Measurements from ENCODE around the gene IFNL4.
"Not testable (repeated sequence)": the region's sequence is repeated elsewhere in the genome, so short reads cannot be mapped to it uniquely, and the experiment has no call there.

The IFNL4 gene

GRCh38 chr19:39248806-39249205 is at the start of gene IFNL4:
IFNL4 (minus strand) TSS chr19:39248856.
- H3K4me3 ChIP-seq (ENCODE audit: low read depth, low read length): peak within 1 kb of the TSS; percentile 53
- no peaks in the 10 kb centered on the region for H3K36me3 ChIP-seq (ENCODE audit: control insufficient read depth, insufficient read depth, low read length)
- no peaks in the 10 kb centered on the region for H3K9me3 ChIP-seq (ENCODE audit: control insufficient read depth, insufficient read depth, low read length)
- peaks cover 45% of the 10 kb centered on the region for H3K27me3 ChIP-seq (ENCODE audit: control insufficient read depth, insufficient read depth, low read length)
- H3K4me1 ChIP-seq (ENCODE audit: control insufficient read depth, insufficient read depth, low read length): no peaks in the 10 kb centered on the region
- H3K9ac ChIP-seq (ENCODE audit: low read depth, low read length): peak within 1 kb of the TSS; percentile 37

- no peaks in the 10 kb centered on the region for H3K36me3 ChIP-seq (ENCODE audit: control insufficient read depth, insufficient read depth, low read length)
- H3K9ac ChIP-seq (ENCODE audit: low read depth, low read length): no peak overlapping the region
- H3K4me1 ChIP-seq (ENCODE audit: control insufficient read depth, insufficient read depth, low read length): peaks cover 3% of the 10 kb centered on the region
- H3K4me3 ChIP-seq (ENCODE audit: low read depth, low read length): no peak overlapping the region
- H3K9me3 ChIP-seq (ENCODE audit: control insufficient read depth, insufficient read depth, low read length): no peaks in the 10 kb centered on the region
- peaks cover 2% of the 10 kb centered on the region for H3K27me3 ChIP-seq (ENCODE audit: control insufficient read depth, insufficient read depth, low read length)
Observed at GRCh38 chr19:39297931-39298634, 49.4 kb upstream of the IFNL4 start.

GRCh38 chr19:39296906-39297305 is 48.2 kb upstream of the IFNL4 start:
- H3K9me3 ChIP-seq (ENCODE audit: control insufficient read depth, insufficient read depth, low read length): no peaks in the 10 kb centered on the region
- H3K36me3 ChIP-seq (ENCODE audit: control insufficient read depth, insufficient read depth, low read length): no peaks in the 10 kb centered on the region
- peaks cover 4% of the 10 kb centered on the region for H3K27me3 ChIP-seq (ENCODE audit: control insufficient read depth, insufficient read depth, low read length)
- no peaks in the 10 kb centered on the region for H3K4me1 ChIP-seq (ENCODE audit: control insufficient read depth, insufficient read depth, low read length)
- no peak overlapping the region for H3K9ac ChIP-seq (ENCODE audit: low read depth, low read length)
- no peak overlapping the region for H3K4me3 ChIP-seq (ENCODE audit: low read depth, low read length)

GRCh38 chr19:39296055-39296645 is 47.5 kb upstream of the IFNL4 start, which contains the start of gene IFNL1:
IFNL1 (plus strand) TSS chr19:39296407; CDS start chr19:39296422, 15 bp downstream.
- no peaks in the 10 kb centered on the region for H3K9me3 ChIP-seq (ENCODE audit: control insufficient read depth, insufficient read depth, low read length)
- H3K9ac ChIP-seq (ENCODE audit: low read depth, low read length): no peak within 1 kb of the TSS
- no peaks in the 10 kb centered on the region for H3K36me3 ChIP-seq (ENCODE audit: control insufficient read depth, insufficient read depth, low read length)
- H3K4me1 ChIP-seq (ENCODE audit: control insufficient read depth, insufficient read depth, low read length): no peaks in the 10 kb centered on the region
- peaks cover 4% of the 10 kb centered on the region for H3K27me3 ChIP-seq (ENCODE audit: control insufficient read depth, insufficient read depth, low read length)
- H3K4me3 ChIP-seq (ENCODE audit: low read depth, low read length): no peak within 1 kb of the TSS

GRCh38 chr19:39293394-39293793 is 44.7 kb upstream of the IFNL4 start:
- H3K27me3 ChIP-seq (ENCODE audit: control insufficient read depth, insufficient read depth, low read length): peaks cover 4% of the 10 kb centered on the region
- H3K4me3 ChIP-seq (ENCODE audit: low read depth, low read length): no peak overlapping the region
- no peaks in the 10 kb centered on the region for H3K36me3 ChIP-seq (ENCODE audit: control insufficient read depth, insufficient read depth, low read length)
- H3K4me1 ChIP-seq (ENCODE audit: control insufficient read depth, insufficient read depth, low read length): no peaks in the 10 kb centered on the region
- H3K9ac ChIP-seq (ENCODE audit: low read depth, low read length): no peak overlapping the region
- no peaks in the 10 kb centered on the region for H3K9me3 ChIP-seq (ENCODE audit: control insufficient read depth, insufficient read depth, low read length)

- Histone ChIP-seq H3K4me3 (ENCODE audit: low read depth, low read length) (no peak overlapping the region), H3K36me3 (ENCODE audit: control insufficient read depth, insufficient read depth, low read length) (no peaks in the 10 kb centered on the region), H3K9ac (ENCODE audit: low read depth, low read length) (no peak overlapping the region), H3K27me3 (ENCODE audit: control insufficient read depth, insufficient read depth, low read length) (peaks cover 17% of the 10 kb centered on the region), H3K9me3 (ENCODE audit: control insufficient read depth, insufficient read depth, low read length) (no peaks in the 10 kb centered on the region), H3K4me1 (ENCODE audit: control insufficient read depth, insufficient read depth, low read length) (no peaks in the 10 kb centered on the region)
Observed at GRCh38 chr19:39284032-39284431, 35.4 kb upstream of the IFNL4 start.

GRCh38 chr19:39282021-39282420 is 33.4 kb upstream of the IFNL4 start:
- Histone ChIP-seq H3K27me3 (ENCODE audit: control insufficient read depth, insufficient read depth, low read length) (peaks cover 11% of the 10 kb centered on the region), H3K4me1 (ENCODE audit: control insufficient read depth, insufficient read depth, low read length) (no peaks in the 10 kb centered on the region), H3K4me3 (ENCODE audit: low read depth, low read length) (no peak overlapping the region), H3K9ac (ENCODE audit: low read depth, low read length) (no peak overlapping the region), H3K9me3 (ENCODE audit: control insufficient read depth, insufficient read depth, low read length) (no peaks in the 10 kb centered on the region), H3K36me3 (ENCODE audit: control insufficient read depth, insufficient read depth, low read length) (no peaks in the 10 kb centered on the region)

- no peaks in the 10 kb centered on the region for H3K36me3 ChIP-seq (ENCODE audit: control insufficient read depth, insufficient read depth, low read length)
- peaks cover 11% of the 10 kb centered on the region for H3K27me3 ChIP-seq (ENCODE audit: control insufficient read depth, insufficient read depth, low read length)
- no peak overlapping the region for H3K4me3 ChIP-seq (ENCODE audit: low read depth, low read length)
- no peaks in the 10 kb centered on the region for H3K9me3 ChIP-seq (ENCODE audit: control insufficient read depth, insufficient read depth, low read length)
- no peak overlapping the region for H3K9ac ChIP-seq (ENCODE audit: low read depth, low read length)
- H3K4me1 ChIP-seq (ENCODE audit: control insufficient read depth, insufficient read depth, low read length): no peaks in the 10 kb centered on the region
Observed at GRCh38 chr19:39277598-39277997, 28.9 kb upstream of the IFNL4 start.

- no peak overlapping the region for H3K4me3 ChIP-seq (ENCODE audit: low read depth, low read length)
- no peak overlapping the region for H3K9ac ChIP-seq (ENCODE audit: low read depth, low read length)
- no peaks in the 10 kb centered on the region for H3K9me3 ChIP-seq (ENCODE audit: control insufficient read depth, insufficient read depth, low read length)
- no peaks in the 10 kb centered on the region for H3K4me1 ChIP-seq (ENCODE audit: control insufficient read depth, insufficient read depth, low read length)
- peaks cover 8% of the 10 kb centered on the region for H3K27me3 ChIP-seq (ENCODE audit: control insufficient read depth, insufficient read depth, low read length)
- H3K36me3 ChIP-seq (ENCODE audit: control insufficient read depth, insufficient read depth, low read length): no peaks in the 10 kb centered on the region
Observed at GRCh38 chr19:39276740-39277139, 28.1 kb upstream of the IFNL4 start.

GRCh38 chr19:39275578-39275977 is 26.9 kb upstream of the IFNL4 start:
- H3K9me3 ChIP-seq (ENCODE audit: control insufficient read depth, insufficient read depth, low read length): no peaks in the 10 kb centered on the region
- H3K9ac ChIP-seq (ENCODE audit: low read depth, low read length): no peak overlapping the region
- H3K27me3 ChIP-seq (ENCODE audit: control insufficient read depth, insufficient read depth, low read length): peaks cover 9% of the 10 kb centered on the region

GRCh38 chr19:39273859-39274258 is 25.2 kb upstream of the IFNL4 start:
- H3K9me3 ChIP-seq (ENCODE audit: control insufficient read depth, insufficient read depth, low read length); H3K9ac ChIP-seq (ENCODE audit: low read depth, low read length): not testable (repeated sequence)

More at GRCh38 chr19:39275578-39275977, 26.9 kb upstream of the IFNL4 start:
- Histone ChIP-seq H3K36me3 (ENCODE audit: control insufficient read depth, insufficient read depth, low read length) (no peaks in the 10 kb centered on the region), H3K4me1 (ENCODE audit: control insufficient read depth, insufficient read depth, low read length) (no peaks in the 10 kb centered on the region), H3K4me3 (ENCODE audit: low read depth, low read length) (no peak overlapping the region)

More at GRCh38 chr19:39273859-39274258, 25.2 kb upstream of the IFNL4 start:
- not testable (repeated sequence) for H3K36me3 ChIP-seq (ENCODE audit: control insufficient read depth, insufficient read depth, low read length); H3K4me1 ChIP-seq (ENCODE audit: control insufficient read depth, insufficient read depth, low read length); H3K27me3 ChIP-seq (ENCODE audit: control insufficient read depth, insufficient read depth, low read length); H3K4me3 ChIP-seq (ENCODE audit: low read depth, low read length)

Measured in iPS-15b (cell line).